Endodermal cell (in vitro differentiated cells): ENCODE results near the gene IFT122. TPM values are rescaled to one million over a fixed set of nuclear protein-coding genes. Genes with fewer than 3 reads are reported as not detected.

Experiments used
- DNase-seq: peaks from one replicate; pipeline ENCODE4 v3.0.0-alpha.2; 2017
- H3K27ac ChIP-seq: 2 replicates; pipeline ENCODE4 v1.5.1; 2013; ENCODE audit warnings: mild to moderate bottlenecking, low read depth, low read length, moderate library complexity
- H3K27me3 ChIP-seq: 2 replicates; pipeline ENCODE4 v1.6.1; 2013; ENCODE audit warnings: mild to moderate bottlenecking, low read length, moderate library complexity; ENCODE audit not compliant: insufficient read depth, control insufficient read depth, poor library complexity, severe bottlenecking
- H3K36me3 ChIP-seq: 2 replicates; pipeline ENCODE4 v1.7.0; 2013; ENCODE audit warnings: mild to moderate bottlenecking, low read length, moderate library complexity; ENCODE audit not compliant: control insufficient read depth, insufficient read depth
- H3K4me1 ChIP-seq: one replicate; pipeline ENCODE4 v1.7.0; 2013; ENCODE audit warnings: low read length; ENCODE audit not compliant: control insufficient read depth, insufficient read depth
- H3K4me3 ChIP-seq: 2 replicates; pipeline ENCODE4 v1.5.1; 2013; ENCODE audit warnings: mild to moderate bottlenecking, low read length, moderate library complexity
- H3K9ac ChIP-seq: 2 replicates; pipeline ENCODE4 v1.6.1; 2013; ENCODE audit warnings: mild to moderate bottlenecking, low read length, moderate library complexity; ENCODE audit not compliant: poor library complexity, severe bottlenecking; ENCODE audit errors: extremely low read depth
- H3K9me3 ChIP-seq: 2 replicates; pipeline ENCODE4 v1.6.1; 2013; ENCODE audit warnings: mild to moderate bottlenecking, low read length, moderate library complexity; ENCODE audit not compliant: control insufficient read depth
- H3K27ac Mint-ChIP-seq: 2 replicates; pipeline ENCODE4 v1.8.0; 2020; ENCODE audit warnings: mixed read lengths
- H3K27me3 Mint-ChIP-seq: 2 replicates; pipeline ENCODE4 v1.8.0; 2021; ENCODE audit warnings: mild to moderate bottlenecking, mixed read lengths; ENCODE audit not compliant: insufficient read depth
- H3K36me3 Mint-ChIP-seq: 2 replicates; pipeline ENCODE4 v1.8.0; 2020; ENCODE audit warnings: low read depth, mixed read lengths
- H3K4me1 Mint-ChIP-seq: 2 replicates; pipeline ENCODE4 v1.8.0; 2020; ENCODE audit warnings: mixed read lengths
- H3K4me3 Mint-ChIP-seq: 2 replicates; pipeline ENCODE4 v1.8.0; 2020; ENCODE audit warnings: mild to moderate bottlenecking, moderate library complexity, mixed read lengths
- H3K9me3 Mint-ChIP-seq: 2 replicates; pipeline ENCODE4 v1.8.0; 2020; ENCODE audit warnings: mild to moderate bottlenecking, mixed read lengths
- CTCF ChIP-seq: fragments of 200-600 bp; sonication (generic); conservative IDR thresholded peaks from 2 replicates; pipeline ENCODE4 v1.5.0; 2021; ENCODE audit warnings: antibody characterized with exemption, mild to moderate bottlenecking
- WGBS, 2 experiments: methylation state at CpG; one replicate each; pipeline versions ENCODE4 v1.1.5 to v1.1.7; 2013; ENCODE audit warnings: missing lambda C conversion rate in 2 of 2, mixed read lengths in 1 of 2; ENCODE audit not compliant: insufficient coverage in 1 of 2, insufficient read length in 1 of 2; 5-methylcytosine and 5-hydroxymethylcytosine counted together
- total RNA-seq, 2 donors: library from RNA; stranded (reverse); fragmentation: NEBNext Ultra II Directional in 1 of 2; extraction: Animal tissue kit (Norgen Biotek cat#: 25700) in 1 of 2; gene quantifications; 2 replicates in 1 of 2; 3 replicates in 1 of 2; pipeline ENCODE4 v1.2.1, GENCODE V29; 2021

The IFT122 gene
- total RNA-seq, 2 donors from 2014 or later = 36.0 to 46.6 TPM

- peaks cover 39% of the 10 kb centered on the region for H3K36me3 Mint-ChIP-seq
- H3K9ac ChIP-seq = no peak overlapping the region
- peaks cover 1% of the 10 kb centered on the region for H3K4me1 ChIP-seq
- TF ChIP-seq CTCF = no peak
- 95% methylated on average over 7 to 9 of the region's 9 CpGs for WGBS, 2 experiments
- H3K9me3 ChIP-seq = no peaks in the 10 kb centered on the region
- no peaks in the 10 kb centered on the region for H3K27me3 Mint-ChIP-seq
- H3K4me1 Mint-ChIP-seq = no peaks in the 10 kb centered on the region
- no peak overlapping the region for H3K27ac ChIP-seq
- H3K4me3 ChIP-seq = no peak overlapping the region
- H3K27ac Mint-ChIP-seq = no peak overlapping the region
- no peak for DNase-seq
- H3K36me3 ChIP-seq = peaks cover 44% of the 10 kb centered on the region
- no peaks in the 10 kb centered on the region for H3K9me3 Mint-ChIP-seq
- H3K27me3 ChIP-seq = no peaks in the 10 kb centered on the region
- H3K4me3 Mint-ChIP-seq = no peak overlapping the region
Measured at GRCh38 chr3:129507181-129507831, 67.3 kb downstream of the IFT122 start.

- DNase-seq = no peak
- Mint-ChIP-seq H3K4me3 (no peak overlapping the region), H3K27ac (peak overlapping the region; percentile 60), H3K36me3 (peaks cover 33% of the 10 kb centered on the region), H3K9me3 (no peaks in the 10 kb centered on the region), H3K4me1 (no peaks in the 10 kb centered on the region), H3K27me3 (no peaks in the 10 kb centered on the region)
- no peak overlapping the region for H3K9ac ChIP-seq
- no peaks in the 10 kb centered on the region for H3K27me3 ChIP-seq
- H3K4me3 ChIP-seq = no peak overlapping the region
- no peak for TF ChIP-seq CTCF
- peaks cover 19% of the 10 kb centered on the region for H3K36me3 ChIP-seq
- H3K9me3 ChIP-seq = no peaks in the 10 kb centered on the region
- no peaks in the 10 kb centered on the region for H3K4me1 ChIP-seq
- no peak overlapping the region for H3K27ac ChIP-seq
Measured at GRCh38 chr3:129512595-129512994, 72.6 kb downstream of the IFT122 start.

GRCh38 chr3:129513705-129514104 is 73.7 kb downstream of the IFT122 start:
- H3K4me1 ChIP-seq = no peaks in the 10 kb centered on the region
- no peaks in the 10 kb centered on the region for H3K9me3 ChIP-seq
- peaks cover 19% of the 10 kb centered on the region for H3K36me3 ChIP-seq
- WGBS, 2 experiments = 92 to 96% methylated on average over 8 of the region's 8 CpGs
- no peak overlapping the region for H3K9ac ChIP-seq
- Mint-ChIP-seq H3K36me3 (peaks cover 30% of the 10 kb centered on the region), H3K27me3 (no peaks in the 10 kb centered on the region), H3K4me3 (no peak overlapping the region), H3K4me1 (no peaks in the 10 kb centered on the region), H3K9me3 (no peaks in the 10 kb centered on the region), H3K27ac (peak overlapping the region; percentile 13)
- no peak for DNase-seq
- no peak for TF ChIP-seq CTCF
- H3K27me3 ChIP-seq = no peaks in the 10 kb centered on the region
- no peak overlapping the region for H3K27ac ChIP-seq
- no peak overlapping the region for H3K4me3 ChIP-seq
